CD4-positive, alpha-beta memory T cell (primary cell): ENCODE data around the gene ZNF609. TPM values are rescaled to one million over a fixed set of nuclear protein-coding genes. Genes with fewer than 3 reads are reported as not detected.
A peak's percentile ranks its signal among the peaks of the same experiment; 100 is the strongest.

Source experiments
- CTCF ChIA-PET: fragments of 350-600 bp; sonication (Branson Sonifier 250); formaldehyde crosslinking; loops from one replicate; lab custom pipeline; 2021; ENCODE audit warnings: inconsistent platforms; ENCODE audit not compliant: partially characterized antibody; lab: Charles Lee
- POLR2A ChIA-PET: fragments of 350-600 bp; sonication (Branson Sonifier 250); formaldehyde crosslinking; loops from one replicate; lab custom pipeline; 2021; ENCODE audit not compliant: partially characterized antibody; lab: Charles Lee
- DNase-seq, 5 donors: peaks; one replicate each; pipeline versions ENCODE4 v3.0.0 to v3.0.0-alpha.2; 2020 to 2022; ENCODE audit warnings: mixed read lengths in 1 of 5
- H3K27ac ChIP-seq: one replicate; pipeline ENCODE4 v1.7.0; 2013; ENCODE audit warnings: low read depth, low read length
- H3K27me3 ChIP-seq: 2 replicates; pipeline ENCODE4 v1.7.0; 2013; ENCODE audit warnings: mild to moderate bottlenecking, low read length, moderate library complexity; ENCODE audit not compliant: insufficient read depth
- H3K36me3 ChIP-seq: 2 replicates; pipeline ENCODE4 v1.7.0; 2013; ENCODE audit warnings: mild to moderate bottlenecking, low read length, moderate library complexity; ENCODE audit not compliant: insufficient read depth
- H3K4me1 ChIP-seq: 2 replicates; pipeline ENCODE4 v1.7.0; 2013; ENCODE audit warnings: mild to moderate bottlenecking, low read length, moderate library complexity; ENCODE audit not compliant: insufficient read depth
- H3K4me3 ChIP-seq, 2 donors: one replicate each; pipeline ENCODE4 v1.7.0; 2013; ENCODE audit warnings: low read length in 2 of 2, mild to moderate bottlenecking in 1 of 2
- H3K9me3 ChIP-seq, 2 donors: one replicate each; pipeline ENCODE4 v1.7.0; 2013; ENCODE audit warnings: low read length in 2 of 2, control low read depth in 1 of 2; ENCODE audit not compliant: control insufficient read depth in 1 of 2
- H3K27ac Mint-ChIP-seq, 7 donors: one replicate each; pipeline ENCODE4 v1.8.0; 2020 to 2021; ENCODE audit warnings: mixed read lengths in 7 of 7, mild to moderate bottlenecking in 6 of 7, inconsistent platforms in 3 of 7, moderate library complexity in 3 of 7
- H3K27me3 Mint-ChIP-seq, 2 donors: one replicate each; pipeline ENCODE4 v1.8.0; 2020 to 2021; ENCODE audit warnings: mixed read lengths in 2 of 2
- H3K36me3 Mint-ChIP-seq, 2 donors: one replicate each; pipeline ENCODE4 v1.8.0; 2020 to 2021; ENCODE audit warnings: mixed read lengths in 2 of 2, inconsistent platforms in 1 of 2, mild to moderate bottlenecking in 1 of 2
- H3K4me1 Mint-ChIP-seq, 4 donors: one replicate each; pipeline ENCODE4 v1.8.0; 2020 to 2021; ENCODE audit warnings: mixed read lengths in 4 of 4, mild to moderate bottlenecking in 1 of 4
- H3K4me3 Mint-ChIP-seq, 8 donors: one replicate each; pipeline ENCODE4 v1.8.0; 2020 to 2021; ENCODE audit warnings: mixed read lengths in 8 of 8, mild to moderate bottlenecking in 7 of 8, moderate library complexity in 6 of 8, inconsistent platforms in 3 of 8
- H3K9me3 Mint-ChIP-seq, 8 donors: one replicate each; pipeline ENCODE4 v1.8.0; 2020 to 2021; ENCODE audit warnings: mixed read lengths in 8 of 8, mild to moderate bottlenecking in 5 of 8, inconsistent platforms in 3 of 8, moderate library complexity in 1 of 8
- intact Hi-C: fragments of 100-400 bp; cut with micrococcal nuclease; formaldehyde crosslinking; loops from one replicate; pipeline ENCODE4 v1.15.1; 2023
- polyA plus RNA-seq, 2 donors: library from polyadenylated mRNA; unstranded; fragments of 300-500 nt; fragmentation: Illumina TruSeq; gene quantifications; one replicate each; pipeline ENCODE4 v1.2.3, GENCODE V29; 2021
- total RNA-seq, 2 experiments: library from RNA; stranded (reverse); gene quantifications; one replicate each; pipeline ENCODE4 v1.2.3, GENCODE V29; 2021

The ZNF609 gene
- total and polyA plus RNA-seq, 4 experiments from 2014 or later = 1.4 to 56.9 (median 35.1) TPM

DNA sequence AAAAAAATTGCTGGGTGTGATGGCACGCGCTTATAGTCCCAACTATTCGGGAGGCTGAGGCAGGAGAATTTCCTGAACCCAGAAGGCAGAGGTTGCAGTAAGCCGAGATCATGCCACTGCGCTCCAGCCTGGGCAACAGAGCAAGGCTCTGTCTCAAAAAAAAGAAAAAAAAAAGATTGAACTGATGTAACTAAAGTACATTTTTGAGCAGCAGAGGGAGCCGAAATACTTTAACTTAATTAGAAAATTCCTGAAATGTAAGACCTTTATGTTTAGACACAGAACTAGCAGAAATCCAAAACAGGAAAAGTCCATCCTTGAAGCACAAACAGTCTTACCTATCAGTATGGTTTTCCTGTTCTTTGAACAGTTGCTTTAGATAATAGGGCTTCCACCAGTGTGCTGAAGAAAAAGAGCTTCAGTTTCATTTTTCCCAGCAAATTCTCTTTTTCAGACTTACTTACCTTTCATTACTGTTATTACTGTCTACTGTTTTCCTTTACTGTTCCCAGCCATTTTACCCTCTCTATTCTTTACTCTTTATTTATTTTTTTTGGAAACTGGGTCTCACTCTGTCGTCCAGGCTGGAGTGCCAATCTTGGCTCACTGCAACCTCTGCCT, 33.4 kb upstream of the ZNF609 start:
- peaks cover 47% of the 10 kb centered on the region for H3K4me1 ChIP-seq
- Mint-ChIP-seq H3K4me1 (peaks cover 29 to 44% (median 40%) of the 10 kb centered on the region in 4 donors), H3K27me3 (no peaks in the 10 kb centered on the region), H3K27ac (peak overlapping the region in 6 of 7 donors; percentile 58 to 90 (median 86)), H3K36me3 (peaks cover 27 to 41% of the 10 kb centered on the region in 2 donors), H3K4me3 (peak overlapping the region in 4 of 8 donors; percentile 34 to 61 (median 48)), H3K9me3 (no peaks in the 10 kb centered on the region)
- POLR2A ChIA-PET = interaction anchor here (0.6 to 2.4 kb wide), 7 partner anchors 35 to 1262 kb away, joined by 3 to 7 read pairs (median 3); no protein-coding TSS in a partner anchor
- H3K36me3 ChIP-seq = peaks cover 22% of the 10 kb centered on the region
- intact Hi-C loops = loop anchor here (1.0 to 2.0 kb wide), 2 partner anchors 224 to 254 kb away; no protein-coding TSS in a partner anchor
- H3K9me3 ChIP-seq = no peaks in the 10 kb centered on the region
- H3K27ac ChIP-seq = no peak overlapping the region
- H3K4me3 ChIP-seq = no peak overlapping the region
- no peaks in the 10 kb centered on the region for H3K27me3 ChIP-seq
- peak in 1 of 5 donors; percentile 22 for DNase-seq
- CTCF ChIA-PET = interaction anchor here (0.6 to 5.6 kb wide), 13 partner anchors 15 to 303 kb away, joined by 3 to 105 read pairs (median 8); partner anchors contain the start of gene ZNF609

DNA sequence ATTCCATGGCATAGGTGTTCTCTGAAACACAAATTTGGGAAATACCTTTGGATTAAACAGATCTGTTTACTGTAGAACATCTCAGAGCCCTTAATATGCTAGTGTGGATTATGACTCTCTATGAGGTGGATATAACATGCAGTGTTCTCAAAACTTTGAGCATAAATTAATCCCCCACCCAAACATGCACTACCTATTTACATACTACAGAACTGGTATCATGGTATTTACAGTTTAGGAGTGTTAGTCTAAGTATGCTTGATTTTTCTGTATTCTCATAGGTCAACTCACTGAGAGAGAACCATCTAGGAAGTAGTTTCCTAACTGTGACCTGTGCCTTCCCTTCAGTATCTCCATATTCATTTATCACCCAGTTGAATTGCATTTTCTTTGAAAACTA, 30.9 kb upstream of the ZNF609 start:
- peak overlapping the region; percentile 82 to 97 (median 91) for H3K27ac Mint-ChIP-seq
- intact Hi-C loops = no loop called here
- peak overlapping the region in 6 of 8 donors; percentile 39 to 79 (median 76) for H3K4me3 Mint-ChIP-seq
- no peaks in the 10 kb centered on the region for H3K27me3 Mint-ChIP-seq
- no peaks in the 10 kb centered on the region for H3K9me3 Mint-ChIP-seq
- no peaks in the 10 kb centered on the region for H3K27me3 ChIP-seq
- H3K4me3 ChIP-seq = no peak overlapping the region
- peaks cover 30 to 47% (median 43%) of the 10 kb centered on the region in 4 donors for H3K4me1 Mint-ChIP-seq
- POLR2A ChIA-PET = interaction anchor here (1.1 to 1.5 kb wide), 6 partner anchors 74 to 237 kb away, joined by 3 to 19 read pairs (median 4); no protein-coding TSS in a partner anchor
- peaks cover 47% of the 10 kb centered on the region for H3K4me1 ChIP-seq
- peaks cover 17 to 24% of the 10 kb centered on the region in 2 donors for H3K36me3 Mint-ChIP-seq
- no peaks in the 10 kb centered on the region for H3K9me3 ChIP-seq
- H3K27ac ChIP-seq = peak overlapping the region; percentile 44
- no peak for DNase-seq
- CTCF ChIA-PET = interaction anchor here (0.6 to 5.6 kb wide), 6 partner anchors 8 to 257 kb away, joined by 3 to 105 read pairs (median 4); partner anchors contain the start of gene ZNF609
- peaks cover 6% of the 10 kb centered on the region for H3K36me3 ChIP-seq

DNA sequence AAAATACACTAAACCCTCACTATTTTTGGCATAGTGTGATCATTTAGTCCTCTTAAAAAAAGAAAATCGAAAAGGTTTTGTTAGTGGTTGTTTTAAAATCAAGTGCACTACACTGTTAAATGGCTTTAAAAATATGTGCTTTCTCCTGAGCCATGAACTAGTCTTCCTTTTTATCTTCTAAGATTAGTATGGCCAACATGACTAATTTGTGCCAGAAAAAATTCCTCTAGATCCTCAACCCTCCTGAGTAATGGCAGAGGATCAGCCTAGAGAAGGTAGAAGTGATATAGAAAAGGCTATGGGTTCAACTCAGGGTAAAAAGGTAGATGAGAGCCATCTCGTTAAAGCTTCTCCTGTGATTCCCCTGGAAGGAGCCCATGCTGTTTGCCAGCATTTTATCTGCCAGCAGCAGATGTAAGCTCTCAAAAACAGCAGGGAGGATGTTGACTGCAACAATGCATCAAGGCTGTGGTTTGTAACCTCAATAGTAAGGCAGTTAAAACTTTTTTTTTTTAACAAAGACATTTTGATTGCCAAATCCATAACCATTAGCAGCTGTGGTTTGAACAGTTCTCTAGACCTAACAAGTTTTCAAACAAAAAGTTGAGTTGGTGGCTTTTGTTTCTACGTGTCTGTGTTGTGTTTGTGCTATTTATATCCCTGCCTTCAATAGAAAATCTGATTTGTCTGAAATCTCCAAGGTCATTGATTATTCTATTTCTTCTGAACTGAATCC, 30.2 kb upstream of the ZNF609 start:
- Histone ChIP-seq H3K4me1 (peaks cover 47% of the 10 kb centered on the region), H3K9me3 (no peaks in the 10 kb centered on the region), H3K27me3 (no peaks in the 10 kb centered on the region), H3K36me3 (peaks cover 3% of the 10 kb centered on the region), H3K27ac (peak overlapping the region; percentile 44), H3K4me3 (peak overlapping the region; percentile 18 to 25)
- ChIA-PET POLR2A (interaction anchor here (0.6 to 2.6 kb wide), 28 partner anchors 10 to 673 kb away, joined by 3 to 32 read pairs (median 4); partner anchors contain the start of genes PPIB, TRIP4 and ZNF609), CTCF (interaction anchor here (0.6 to 2.1 kb wide), 9 partner anchors 9 to 298 kb away, joined by 3 to 14 read pairs (median 3); partner anchors contain the start of gene TRIP4)
- H3K9me3 Mint-ChIP-seq = no peaks in the 10 kb centered on the region
- peak overlapping the region; percentile 87 to 97 (median 91) for H3K27ac Mint-ChIP-seq
- peaks cover 18 to 22% of the 10 kb centered on the region in 2 donors for H3K36me3 Mint-ChIP-seq
- intact Hi-C loops = loop anchor here (1.0 to 5.0 kb wide), 5 partner anchors 14 to 462 kb away; no protein-coding TSS in a partner anchor
- H3K4me1 Mint-ChIP-seq = peaks cover 31 to 49% (median 45%) of the 10 kb centered on the region in 4 donors
- peak overlapping the region; percentile 56 to 79 (median 76) for H3K4me3 Mint-ChIP-seq
- no peaks in the 10 kb centered on the region for H3K27me3 Mint-ChIP-seq
- peak; percentile 75 to 85 (median 79) for DNase-seq

DNA sequence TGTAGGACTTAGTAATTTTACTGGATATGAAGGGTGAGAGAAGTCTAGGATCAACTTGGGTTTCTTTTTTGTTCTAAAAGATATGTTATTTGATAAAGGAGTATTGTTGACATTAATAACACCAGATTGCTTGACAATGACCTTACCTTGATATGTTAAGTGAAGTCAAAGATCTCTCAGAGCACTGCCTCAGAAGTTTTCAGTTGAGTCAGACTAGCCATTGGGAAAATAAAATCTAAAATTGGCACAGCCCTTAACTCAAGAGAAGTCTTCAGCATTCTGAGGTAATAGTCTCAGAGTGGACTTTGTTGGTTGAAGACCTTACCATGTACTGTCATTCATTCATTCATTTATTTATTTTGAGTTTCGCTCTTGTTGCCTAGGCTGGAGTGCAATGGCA, 22.4 kb upstream of the ZNF609 start:
- no peaks in the 10 kb centered on the region for H3K27me3 ChIP-seq
- H3K9me3 Mint-ChIP-seq = peaks cover 0 to 3% (median 0%) of the 10 kb centered on the region in 8 donors
- H3K4me3 ChIP-seq = no peak overlapping the region
- peaks cover 27 to 52% (median 36%) of the 10 kb centered on the region in 4 donors for H3K4me1 Mint-ChIP-seq
- H3K4me3 Mint-ChIP-seq = peak overlapping the region in 5 of 8 donors; percentile 3 to 77 (median 30)
- intact Hi-C loops = no loop called here
- H3K9me3 ChIP-seq = no peaks in the 10 kb centered on the region
- ChIA-PET CTCF (interaction anchor here (0.6 to 1.2 kb wide), 3 partner anchors 10 to 244 kb away, joined by 3 to 4 read pairs (median 3); no protein-coding TSS in a partner anchor), POLR2A (interaction anchor here (0.7 kb wide), 1 partner anchor 70 kb away, joined by 3 read pairs; no protein-coding TSS in a partner anchor)
- peak overlapping the region in 6 of 7 donors; percentile 18 to 71 (median 48) for H3K27ac Mint-ChIP-seq
- H3K4me1 ChIP-seq = peaks cover 22% of the 10 kb centered on the region
- H3K36me3 Mint-ChIP-seq = peaks cover 18 to 19% of the 10 kb centered on the region in 2 donors
- H3K27ac ChIP-seq = no peak overlapping the region
- no peaks in the 10 kb centered on the region for H3K36me3 ChIP-seq
- no peak for DNase-seq
- H3K27me3 Mint-ChIP-seq = no peaks in the 10 kb centered on the region

DNA sequence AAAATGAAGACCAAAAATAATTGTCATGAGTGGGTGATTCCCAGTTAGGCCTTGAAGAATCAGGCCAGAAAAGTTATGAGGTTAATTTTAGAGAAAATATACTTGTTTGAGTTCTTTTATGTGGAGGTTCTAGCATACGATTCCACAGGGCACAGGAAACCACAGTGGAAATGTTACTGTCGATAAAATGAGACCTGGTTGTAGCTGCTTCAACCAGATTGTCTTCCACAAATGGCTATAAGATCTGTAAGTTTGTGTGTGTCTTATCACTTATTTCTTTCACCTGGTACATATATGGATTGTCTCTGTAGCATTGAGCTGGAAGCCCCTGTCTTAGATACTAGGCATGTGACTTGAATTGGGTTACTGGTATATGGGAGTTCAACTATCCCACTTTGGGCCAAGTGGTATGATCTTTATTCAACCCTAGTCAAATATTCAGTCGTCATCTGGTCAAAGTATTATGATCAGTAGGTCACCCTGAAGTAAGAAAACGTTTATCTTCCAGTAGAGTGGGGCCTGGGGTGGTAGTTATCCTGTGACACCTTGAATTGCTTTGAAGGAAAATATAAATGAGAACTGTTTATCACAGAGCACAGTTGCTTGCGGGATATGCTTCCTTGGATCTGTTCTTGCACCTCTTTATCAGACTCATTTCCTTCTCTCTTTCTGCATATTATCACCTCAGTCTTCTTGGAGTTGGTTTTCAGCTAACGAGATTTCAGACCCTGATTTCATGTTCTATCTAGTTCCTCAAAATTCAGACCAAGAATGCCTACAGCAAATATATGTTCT, 21.5 kb upstream of the ZNF609 start:
- H3K27ac ChIP-seq = no peak overlapping the region
- Mint-ChIP-seq H3K9me3 (peaks cover 0 to 3% (median 0%) of the 10 kb centered on the region in 8 donors), H3K4me1 (peaks cover 36 to 61% (median 44%) of the 10 kb centered on the region in 4 donors), H3K27ac (peak overlapping the region in 6 of 7 donors; percentile 3 to 74 (median 68)), H3K27me3 (no peaks in the 10 kb centered on the region), H3K4me3 (peak overlapping the region in 5 of 8 donors; percentile 5 to 77 (median 33)), H3K36me3 (peaks cover 14 to 19% of the 10 kb centered on the region in 2 donors)
- intact Hi-C loops = no loop called here
- DNase-seq = no peak
- no peaks in the 10 kb centered on the region for H3K9me3 ChIP-seq
- H3K27me3 ChIP-seq = no peaks in the 10 kb centered on the region
- peaks cover 30% of the 10 kb centered on the region for H3K4me1 ChIP-seq
- CTCF ChIA-PET = interaction anchor here (0.6 to 1.0 kb wide), 3 partner anchors 11 to 215 kb away, joined by 3 to 4 read pairs (median 3); no protein-coding TSS in a partner anchor
- POLR2A ChIA-PET = no interaction called here
- H3K4me3 ChIP-seq = no peak overlapping the region
- H3K36me3 ChIP-seq = no peaks in the 10 kb centered on the region

DNA sequence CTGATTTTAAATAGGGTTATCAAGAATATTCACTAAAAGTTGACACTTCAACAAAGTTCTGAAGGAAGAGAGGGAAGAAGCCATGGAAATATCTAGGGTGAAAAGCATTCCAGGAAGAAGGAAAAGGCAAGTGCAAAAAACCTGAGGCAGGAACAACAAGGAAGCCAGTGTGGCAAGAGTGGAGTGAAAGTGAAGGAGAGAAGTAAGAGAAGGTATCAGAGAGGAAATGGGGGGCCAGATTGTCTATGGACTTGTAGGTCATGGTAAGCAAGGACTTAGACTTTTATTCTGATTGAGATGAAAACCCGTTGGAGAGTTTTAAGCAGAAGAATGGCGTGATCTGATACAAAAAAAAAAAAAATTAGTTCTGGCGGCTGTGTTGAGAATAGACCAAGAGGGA, 18.5 kb upstream of the ZNF609 start:
- Mint-ChIP-seq H3K36me3 (peaks cover 11 to 24% of the 10 kb centered on the region in 2 donors), H3K27me3 (no peaks in the 10 kb centered on the region), H3K9me3 (peaks cover 0 to 3% (median 0%) of the 10 kb centered on the region in 8 donors), H3K4me3 (no peak overlapping the region), H3K27ac (peak overlapping the region in 5 of 7 donors; percentile 31 to 68 (median 48)), H3K4me1 (peaks cover 40 to 60% (median 49%) of the 10 kb centered on the region in 4 donors)
- Histone ChIP-seq H3K27me3 (no peaks in the 10 kb centered on the region), H3K36me3 (no peaks in the 10 kb centered on the region), H3K9me3 (no peaks in the 10 kb centered on the region), H3K4me3 (no peak overlapping the region), H3K27ac (no peak overlapping the region), H3K4me1 (peaks cover 42% of the 10 kb centered on the region)
- ChIA-PET CTCF (no interaction called here), POLR2A (no interaction called here)
- DNase-seq = no peak
- intact Hi-C loops = no loop called here
